ENCODE results near the gene PNMA8A.
"Not testable (repeated sequence)": the region's sequence is repeated elsewhere in the genome, so short reads cannot be mapped to it uniquely, and the experiment has no call there.

The PNMA8A gene

DNA sequence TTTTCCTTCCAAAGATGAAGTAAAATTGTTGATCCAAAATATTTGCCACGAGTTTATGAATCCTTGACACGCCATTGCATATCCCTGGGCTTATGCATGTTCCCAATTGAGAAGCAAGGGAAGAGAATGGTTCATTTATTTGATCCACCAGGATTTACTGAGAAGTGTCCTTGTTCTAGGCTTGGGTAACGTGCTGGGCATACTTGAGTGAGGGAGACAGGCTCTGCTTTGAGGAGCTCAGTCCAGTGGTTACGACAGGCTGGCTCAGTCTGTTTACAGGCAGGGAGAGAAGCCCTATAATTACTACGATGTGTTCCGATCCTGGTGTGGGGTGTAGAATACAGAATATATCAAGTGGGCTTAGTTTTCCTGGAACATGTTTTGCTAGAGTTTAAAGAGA lies 36.4 kb downstream of the PNMA8A start:
- TF ChIP-seq EZH2 (optimal IDR thresholded peaks at IDR 0.05; ENCODE audit: low read depth, low read length): no peak
- no peak for DNase-seq
- Histone ChIP-seq H2AFZ (ENCODE audit: low read length) (no peak overlapping the region), H3K4me1 (ENCODE audit: low read length) (no peaks in the 10 kb centered on the region), H3K9me3 (replicated peaks; ENCODE audit: insufficient read depth, low read length) (no peaks in the 10 kb centered on the region), H4K20me1 (ENCODE audit: insufficient read depth, low read length) (no peaks in the 10 kb centered on the region), H3K9ac (ENCODE audit: low read length) (no peak overlapping the region), H3K27ac (ENCODE audit: low read length) (no peak overlapping the region), H3K4me2 (ENCODE audit: low read depth, low read length) (no peak overlapping the region), H3K27me3 (replicated peaks; ENCODE audit: insufficient read depth, low read length) (peaks cover 62% of the 10 kb centered on the region), H3K4me3 (ENCODE audit: low read length) (no peak overlapping the region), H3K36me3 (replicated peaks; ENCODE audit: insufficient read depth, low read length) (no peaks in the 10 kb centered on the region), H3K9me2 (replicated peaks; ENCODE audit: insufficient read depth, low read length) (no peaks in the 10 kb centered on the region), H3F3A (ENCODE audit: insufficient read depth, low read length) (no peaks in the 10 kb centered on the region), H3K79me2 (ENCODE audit: low read length) (no peaks in the 10 kb centered on the region)

DNA sequence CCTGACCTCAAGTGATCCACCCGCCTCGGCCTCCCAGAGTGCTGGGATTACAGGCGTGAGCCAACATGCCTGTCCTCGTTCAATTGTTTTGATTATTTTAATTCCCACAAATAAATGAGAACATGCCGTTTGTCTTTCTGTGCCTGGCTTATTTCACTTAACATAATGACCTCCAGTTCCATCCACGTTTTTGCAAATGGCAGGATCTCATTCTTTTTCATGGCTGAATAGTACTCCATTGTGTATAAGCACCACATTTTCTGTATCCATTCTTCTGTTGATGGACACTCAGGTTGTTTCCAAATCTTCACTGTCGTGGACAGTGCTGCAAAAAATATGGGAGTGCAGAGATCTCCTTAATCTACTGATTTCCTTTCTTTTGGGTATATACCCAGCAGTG lies 37.9 kb downstream of the PNMA8A start:
- not testable (repeated sequence) for H3K79me2 ChIP-seq (ENCODE audit: low read length); DNase-seq; H3K9me2 ChIP-seq (replicated peaks; ENCODE audit: insufficient read depth, low read length); H3K4me3 ChIP-seq (ENCODE audit: low read length); H3K9ac ChIP-seq (ENCODE audit: low read length); H4K20me1 ChIP-seq (ENCODE audit: insufficient read depth, low read length); H3K36me3 ChIP-seq (replicated peaks; ENCODE audit: insufficient read depth, low read length); H3K9me3 ChIP-seq (replicated peaks; ENCODE audit: insufficient read depth, low read length); H3K4me2 ChIP-seq (ENCODE audit: low read depth, low read length); H3F3A ChIP-seq (ENCODE audit: insufficient read depth, low read length); H2AFZ ChIP-seq (ENCODE audit: low read length); H3K4me1 ChIP-seq (ENCODE audit: low read length); H3K27ac ChIP-seq (ENCODE audit: low read length)
- peaks cover 77% of the 10 kb centered on the region for H3K27me3 ChIP-seq (replicated peaks; ENCODE audit: insufficient read depth, low read length)

DNA sequence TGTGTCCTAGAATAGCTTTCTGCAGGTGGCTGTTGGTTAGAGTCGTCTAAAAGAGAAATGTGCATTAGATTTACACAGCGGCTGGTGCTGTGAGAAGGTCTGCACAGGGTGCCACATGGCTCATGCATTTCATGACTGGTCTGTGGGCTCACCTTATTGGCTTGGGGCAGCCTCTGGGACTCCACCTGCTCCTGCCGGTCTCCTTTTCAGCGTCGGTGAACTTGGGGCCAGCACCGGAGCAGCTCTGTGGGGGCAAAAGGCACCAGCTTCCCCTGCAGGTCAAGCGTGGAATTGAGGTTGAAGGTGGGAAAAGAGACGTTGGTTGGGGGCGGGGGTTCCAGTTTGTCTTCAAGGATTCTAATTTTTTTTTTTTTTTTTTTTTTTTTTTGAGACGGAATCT lies 39.5 kb downstream of the PNMA8A start:
- Histone ChIP-seq H3K9me2 (replicated peaks; ENCODE audit: insufficient read depth, low read length) (no peaks in the 10 kb centered on the region), H2AFZ (ENCODE audit: low read length) (no peak overlapping the region), H3K27ac (ENCODE audit: low read length) (no peak overlapping the region), H3K9ac (ENCODE audit: low read length) (no peak overlapping the region), H4K20me1 (ENCODE audit: insufficient read depth, low read length) (no peaks in the 10 kb centered on the region), H3K4me3 (ENCODE audit: low read length) (no peak overlapping the region), H3K9me3 (replicated peaks; ENCODE audit: insufficient read depth, low read length) (no peaks in the 10 kb centered on the region), H3F3A (ENCODE audit: insufficient read depth, low read length) (no peaks in the 10 kb centered on the region), H3K4me1 (ENCODE audit: low read length) (peaks cover 4% of the 10 kb centered on the region; the same call in 1 of the 2 replicates), H3K27me3 (replicated peaks; ENCODE audit: insufficient read depth, low read length) (peaks cover 87% of the 10 kb centered on the region), H3K36me3 (replicated peaks; ENCODE audit: insufficient read depth, low read length) (no peaks in the 10 kb centered on the region), H3K79me2 (ENCODE audit: low read length) (no peaks in the 10 kb centered on the region), H3K4me2 (ENCODE audit: low read depth, low read length) (no peak overlapping the region)
- no peak for DNase-seq
- TF ChIP-seq, protein P1, sequence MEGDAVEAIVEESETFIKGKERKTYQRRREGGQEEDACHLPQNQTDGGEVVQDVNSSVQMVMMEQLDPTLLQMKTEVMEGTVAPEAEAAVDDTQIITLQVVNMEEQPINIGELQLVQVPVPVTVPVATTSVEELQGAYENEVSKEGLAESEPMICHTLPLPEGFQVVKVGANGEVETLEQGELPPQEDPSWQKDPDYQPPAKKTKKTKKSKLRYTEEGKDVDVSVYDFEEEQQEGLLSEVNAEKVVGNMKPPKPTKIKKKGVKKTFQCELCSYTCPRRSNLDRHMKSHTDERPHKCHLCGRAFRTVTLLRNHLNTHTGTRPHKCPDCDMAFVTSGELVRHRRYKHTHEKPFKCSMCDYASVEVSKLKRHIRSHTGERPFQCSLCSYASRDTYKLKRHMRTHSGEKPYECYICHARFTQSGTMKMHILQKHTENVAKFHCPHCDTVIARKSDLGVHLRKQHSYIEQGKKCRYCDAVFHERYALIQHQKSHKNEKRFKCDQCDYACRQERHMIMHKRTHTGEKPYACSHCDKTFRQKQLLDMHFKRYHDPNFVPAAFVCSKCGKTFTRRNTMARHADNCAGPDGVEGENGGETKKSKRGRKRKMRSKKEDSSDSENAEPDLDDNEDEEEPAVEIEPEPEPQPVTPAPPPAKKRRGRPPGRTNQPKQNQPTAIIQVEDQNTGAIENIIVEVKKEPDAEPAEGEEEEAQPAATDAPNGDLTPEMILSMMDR (IDR thresholded peaks at IDR 0.05; ENCODE audit: low read length): no peak; the same call in 1 of the 2 replicates
- TF ChIP-seq EZH2phosphoT487 (IDR thresholded peaks at IDR 0.05; ENCODE audit: low read length) (no peak), EZH2 (optimal IDR thresholded peaks at IDR 0.05; ENCODE audit: low read depth, low read length) (no peak)

DNA sequence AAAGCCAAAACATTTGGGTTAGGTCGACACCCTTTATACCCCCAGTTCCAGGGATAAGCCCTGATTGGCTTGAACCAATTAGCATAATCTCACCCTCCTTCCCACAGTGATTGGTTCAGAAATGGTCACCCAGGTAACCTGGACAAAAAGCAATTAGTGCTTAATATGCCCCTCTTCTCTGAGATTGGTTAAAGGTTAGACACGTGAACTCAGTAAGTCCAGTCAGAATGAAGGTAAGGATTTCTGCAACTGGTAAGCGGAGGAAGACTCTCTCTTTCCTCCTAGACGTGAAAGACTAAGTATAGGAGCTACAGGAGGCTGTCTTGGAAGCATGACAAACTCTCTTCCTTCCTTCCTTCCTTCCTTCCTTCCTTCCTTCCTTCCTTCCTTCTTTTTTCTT lies 41.4 kb downstream of the PNMA8A start:
- no peak overlapping the region for H3K4me3 ChIP-seq (ENCODE audit: low read length)
- DNase-seq: no peak
- peaks cover 4% of the 10 kb centered on the region; the same call in 1 of the 2 replicates for H3K4me1 ChIP-seq (ENCODE audit: low read length)
- no peaks in the 10 kb centered on the region for H3K36me3 ChIP-seq (replicated peaks; ENCODE audit: insufficient read depth, low read length)
- H3K9me2 ChIP-seq (replicated peaks; ENCODE audit: insufficient read depth, low read length): no peaks in the 10 kb centered on the region
- no peak for TF ChIP-seq EZH2phosphoT487 (IDR thresholded peaks at IDR 0.05; ENCODE audit: low read length)
- TF ChIP-seq, protein P1 (IDR thresholded peaks at IDR 0.05; ENCODE audit: low read length): no peak
- TF ChIP-seq EZH2 (optimal IDR thresholded peaks at IDR 0.05; ENCODE audit: low read depth, low read length): no peak
- no peaks in the 10 kb centered on the region for H3F3A ChIP-seq (ENCODE audit: insufficient read depth, low read length)
- no peaks in the 10 kb centered on the region for H4K20me1 ChIP-seq (ENCODE audit: insufficient read depth, low read length)
- H2AFZ ChIP-seq (ENCODE audit: low read length): no peak overlapping the region
- no peaks in the 10 kb centered on the region for H3K9me3 ChIP-seq (replicated peaks; ENCODE audit: insufficient read depth, low read length)
- no peak overlapping the region for H3K9ac ChIP-seq (ENCODE audit: low read length)
- no peaks in the 10 kb centered on the region for H3K79me2 ChIP-seq (ENCODE audit: low read length)
- H3K27me3 ChIP-seq (replicated peaks; ENCODE audit: insufficient read depth, low read length): peaks cover 88% of the 10 kb centered on the region
- H3K27ac ChIP-seq (ENCODE audit: low read length): no peak overlapping the region
- H3K4me2 ChIP-seq (ENCODE audit: low read depth, low read length): no peak overlapping the region

Measured in MM.1S (cell line).